CD4-positive, CD25-positive, alpha-beta regulatory T cell (primary cell): ENCODE measurements around the gene CHRNE. TPM values are rescaled to one million over a fixed set of nuclear protein-coding genes. Genes with fewer than 3 reads are reported as not detected.
A peak's percentile ranks its signal among the peaks of the same experiment; 100 is the strongest.

Experiments used
- ATAC-seq, 2 donors: fragments of 150-1000 bp; cut with Tn5 transposase; one replicate each; pipeline ENCODE4 v1.10.0; 2021; ENCODE audit warnings: low read depth in 2 of 2, moderate number of reproducible peaks in 2 of 2, moderate library complexity in 1 of 2
- DNase-seq, 3 donors: peaks; one replicate each; pipeline versions ENCODE4 v3.0.0 to v3.0.0-alpha.2; 2012 to 2022; ENCODE audit warnings: mixed read lengths in 1 of 3
- H3K27ac ChIP-seq: one replicate; pipeline ENCODE4 v1.7.0; 2013; ENCODE audit warnings: mild to moderate bottlenecking, low read length; ENCODE audit not compliant: insufficient read depth, poor library complexity, severe bottlenecking
- H3K27me3 ChIP-seq: one replicate; pipeline ENCODE4 v1.7.0; 2013; ENCODE audit warnings: low read length; ENCODE audit not compliant: control insufficient read depth, insufficient read depth
- H3K36me3 ChIP-seq: one replicate; pipeline ENCODE4 v1.7.0; 2013; ENCODE audit warnings: mild to moderate bottlenecking, low read length, moderate library complexity; ENCODE audit not compliant: control insufficient read depth, insufficient read depth
- H3K4me1 ChIP-seq: 2 replicates; pipeline ENCODE4 v1.7.0; 2013; ENCODE audit warnings: mild to moderate bottlenecking, low read length; ENCODE audit not compliant: insufficient read depth, control insufficient read depth, poor library complexity, severe bottlenecking
- H3K4me3 ChIP-seq: one replicate; pipeline ENCODE4 v1.7.0; 2013; ENCODE audit warnings: low read depth, mild to moderate bottlenecking, low read length, moderate library complexity
- H3K9me3 ChIP-seq, 2 experiments: 1 replicate in 1 of 2; 2 replicates in 1 of 2; pipeline ENCODE4 v1.7.0; 2013; ENCODE audit warnings: low read length in 2 of 2, mild to moderate bottlenecking in 1 of 2, moderate library complexity in 1 of 2; ENCODE audit not compliant: control insufficient read depth in 2 of 2
- H3K27ac Mint-ChIP-seq, 3 donors: one replicate each; pipeline ENCODE4 v1.8.0; 2020 to 2022; ENCODE audit warnings: mild to moderate bottlenecking in 3 of 3, mixed read lengths in 3 of 3, moderate library complexity in 2 of 3
- H3K27me3 Mint-ChIP-seq: one replicate; pipeline ENCODE4 v1.8.0; 2022; ENCODE audit warnings: mild to moderate bottlenecking, mixed read lengths
- H3K36me3 Mint-ChIP-seq: one replicate; pipeline ENCODE4 v1.8.0; 2020; ENCODE audit warnings: mixed read lengths
- H3K4me1 Mint-ChIP-seq, 4 donors: one replicate each; pipeline ENCODE4 v1.8.0; 2020 to 2022; ENCODE audit warnings: mixed read lengths in 4 of 4, mild to moderate bottlenecking in 1 of 4
- H3K4me3 Mint-ChIP-seq, 4 donors: one replicate each; pipeline ENCODE4 v1.8.0; 2020 to 2022; ENCODE audit warnings: mild to moderate bottlenecking in 4 of 4, mixed read lengths in 4 of 4, moderate library complexity in 3 of 4
- H3K9me3 Mint-ChIP-seq, 7 donors: one replicate each; pipeline ENCODE4 v1.8.0; 2020 to 2022; ENCODE audit warnings: mixed read lengths in 7 of 7, mild to moderate bottlenecking in 3 of 7, moderate library complexity in 2 of 7
- polyA plus RNA-seq, 4 donors: library from polyadenylated mRNA; unstranded; fragments of 300-500 nt; fragmentation: Illumina TruSeq; gene quantifications; one replicate each; pipeline ENCODE4 v1.2.3, GENCODE V29; 2021
- total RNA-seq: library from RNA; stranded (reverse); gene quantifications from one replicate; pipeline ENCODE4 v1.2.3, GENCODE V29; 2022

CHRNE gene
- total and polyA plus RNA-seq, 5 donors from 2014 or later, result 0.15 to 3.8 (median 0.25) TPM; not detected in 2

GRCh38 chr17:4901108-4901647 is 1.7 kb downstream of the CHRNE start:
- Histone ChIP-seq H3K36me3 (peaks cover 6% of the 10 kb centered on the region), H3K4me3 (peak overlapping the region; percentile 48), H3K27ac (peak overlapping the region; percentile 72), H3K27me3 (no peaks in the 10 kb centered on the region), H3K9me3 (no peaks in the 10 kb centered on the region), H3K4me1 (peaks cover 42% of the 10 kb centered on the region)
- Mint-ChIP-seq H3K4me3 (peak overlapping the region; percentile 76 to 94 (median 87)), H3K9me3 (peaks cover 0 to 4% (median 0%) of the 10 kb centered on the region in 7 donors), H3K27ac (peak overlapping the region in 2 of 3 donors; percentile 90 to 99), H3K4me1 (peaks cover 0 to 45% (median 21%) of the 10 kb centered on the region in 4 donors), H3K36me3 (no peaks in the 10 kb centered on the region), H3K27me3 (peaks cover 27% of the 10 kb centered on the region)
- no peak for ATAC-seq
- DNase-seq, result no peak

- Mint-ChIP-seq H3K4me1 (peaks cover 0 to 45% (median 21%) of the 10 kb centered on the region in 4 donors), H3K9me3 (peaks cover 0 to 4% (median 0%) of the 10 kb centered on the region in 7 donors), H3K4me3 (peak overlapping the region; percentile 88 to 99 (median 92)), H3K27ac (peak overlapping the region in 2 of 3 donors; percentile 96 to 99), H3K27me3 (peaks cover 22% of the 10 kb centered on the region), H3K36me3 (peaks cover 3% of the 10 kb centered on the region)
- ATAC-seq (peak; percentile 33 to 35), DNase-seq (peak; percentile 53 to 84 (median 81))
- peaks cover 13% of the 10 kb centered on the region for H3K36me3 ChIP-seq
- no peaks in the 10 kb centered on the region for H3K9me3 ChIP-seq
- H3K27me3 ChIP-seq, result no peaks in the 10 kb centered on the region
- peak overlapping the region; percentile 72 for H3K27ac ChIP-seq
- peaks cover 42% of the 10 kb centered on the region for H3K4me1 ChIP-seq
- H3K4me3 ChIP-seq, result no peak overlapping the region
Observed at GRCh38 chr17:4900231-4901107, 2.4 kb downstream of the CHRNE start.

- Mint-ChIP-seq H3K27me3 (peaks cover 22% of the 10 kb centered on the region), H3K9me3 (peaks cover 0 to 4% (median 0%) of the 10 kb centered on the region in 7 donors), H3K4me1 (peaks cover 0 to 43% (median 21%) of the 10 kb centered on the region in 4 donors), H3K36me3 (peaks cover 10% of the 10 kb centered on the region), H3K27ac (peak within 1 kb of the TSS; percentile 5 to 99 (median 96)), H3K4me3 (peak within 1 kb of the TSS; percentile 88 to 99 (median 96))
- peaks cover 42% of the 10 kb centered on the region for H3K4me1 ChIP-seq
- peak; percentile 81 to 93 (median 91) for DNase-seq
- H3K36me3 ChIP-seq, result peaks cover 21% of the 10 kb centered on the region
- H3K27me3 ChIP-seq, result no peaks in the 10 kb centered on the region
- peak; percentile 77 for ATAC-seq
- H3K4me3 ChIP-seq, result peak within 1 kb of the TSS; percentile 69
- peak within 1 kb of the TSS; percentile 72 for H3K27ac ChIP-seq
- H3K9me3 ChIP-seq, result no peaks in the 10 kb centered on the region
Observed at GRCh38 chr17:4899341-4900230, 3.3 kb downstream of the CHRNE start, which contains the start of gene C17orf107. Gene C17orf107, plus strand, starts transcription at chr17:4899536. Its CDS starts 227 bp downstream, at chr17:4899763.

- H3K36me3 ChIP-seq, result peaks cover 28% of the 10 kb centered on the region
- peak overlapping the region; percentile 72 for H3K27ac ChIP-seq
- DNase-seq (no peak), ATAC-seq (no peak)
- no peaks in the 10 kb centered on the region for H3K27me3 ChIP-seq
- no peak overlapping the region for H3K4me3 ChIP-seq
- H3K4me3 Mint-ChIP-seq, result peak overlapping the region; percentile 79 to 99 (median 86)
- H3K9me3 Mint-ChIP-seq, result peaks cover 0 to 4% (median 0%) of the 10 kb centered on the region in 7 donors
- H3K27me3 Mint-ChIP-seq, result peaks cover 22% of the 10 kb centered on the region
- peaks cover 42% of the 10 kb centered on the region for H3K4me1 ChIP-seq
- peak overlapping the region in 2 of 3 donors; percentile 72 to 85 for H3K27ac Mint-ChIP-seq
- peaks cover 10% of the 10 kb centered on the region for H3K36me3 Mint-ChIP-seq
- H3K4me1 Mint-ChIP-seq, result peaks cover 0 to 43% (median 21%) of the 10 kb centered on the region in 4 donors
- no peaks in the 10 kb centered on the region for H3K9me3 ChIP-seq
Observed at GRCh38 chr17:4898927-4899326, 4.0 kb downstream of the CHRNE start.

GRCh38 chr17:4898351-4898750 is 4.5 kb downstream of the CHRNE start:
- Histone ChIP-seq H3K27me3 (no peaks in the 10 kb centered on the region), H3K27ac (no peak overlapping the region), H3K4me3 (no peak overlapping the region), H3K4me1 (peaks cover 38% of the 10 kb centered on the region), H3K36me3 (peaks cover 34% of the 10 kb centered on the region), H3K9me3 (no peaks in the 10 kb centered on the region)
- DNase-seq (no peak), ATAC-seq (no peak)
- Mint-ChIP-seq H3K4me3 (peak overlapping the region; percentile 79 to 94 (median 82)), H3K27ac (peak overlapping the region; percentile 63 to 85 (median 72)), H3K27me3 (peaks cover 17% of the 10 kb centered on the region), H3K4me1 (peaks cover 0 to 39% (median 17%) of the 10 kb centered on the region in 4 donors), H3K9me3 (peaks cover 0 to 4% (median 0%) of the 10 kb centered on the region in 7 donors), H3K36me3 (peaks cover 10% of the 10 kb centered on the region)

GRCh38 chr17:4897785-4898184 is 5.1 kb downstream of the CHRNE start:
- Mint-ChIP-seq H3K36me3 (peaks cover 10% of the 10 kb centered on the region), H3K9me3 (peaks cover 0 to 2% (median 0%) of the 10 kb centered on the region in 7 donors), H3K4me3 (peak overlapping the region in 3 of 4 donors; percentile 10 to 85 (median 79)), H3K4me1 (peaks cover 0 to 33% (median 12%) of the 10 kb centered on the region in 4 donors), H3K27me3 (peaks cover 15% of the 10 kb centered on the region), H3K27ac (peak overlapping the region in 1 of 3 donors; percentile 85)
- no peak for DNase-seq
- Histone ChIP-seq H3K4me3 (no peak overlapping the region), H3K9me3 (no peaks in the 10 kb centered on the region), H3K27ac (no peak overlapping the region), H3K4me1 (peaks cover 33% of the 10 kb centered on the region), H3K27me3 (no peaks in the 10 kb centered on the region), H3K36me3 (peaks cover 38% of the 10 kb centered on the region)
- no peak for ATAC-seq

GRCh38 chr17:4897198-4897687 is 5.7 kb downstream of the CHRNE start:
- peaks cover 38% of the 10 kb centered on the region for H3K36me3 ChIP-seq
- no peaks in the 10 kb centered on the region for H3K9me3 Mint-ChIP-seq
- no peak for ATAC-seq

More at GRCh38 chr17:4897198-4897687, 5.7 kb downstream of the CHRNE start:
- no peak overlapping the region for H3K4me3 ChIP-seq
- H3K9me3 ChIP-seq, result no peaks in the 10 kb centered on the region
- H3K27me3 Mint-ChIP-seq, result peaks cover 15% of the 10 kb centered on the region
- H3K4me1 ChIP-seq, result peaks cover 27% of the 10 kb centered on the region
- no peak for DNase-seq
- H3K27me3 ChIP-seq, result no peaks in the 10 kb centered on the region
- no peak overlapping the region for H3K27ac ChIP-seq
- H3K4me3 Mint-ChIP-seq, result peak overlapping the region in 1 of 4 donors; percentile 10
- H3K4me1 Mint-ChIP-seq, result peaks cover 0 to 28% (median 9%) of the 10 kb centered on the region in 4 donors
- peak overlapping the region in 1 of 3 donors; percentile 20 for H3K27ac Mint-ChIP-seq
- peaks cover 10% of the 10 kb centered on the region for H3K36me3 Mint-ChIP-seq
